Stimulated activated CD8-positive, alpha-beta memory T cell treated with anti-CD3 and anti-CD28 coated beads, Interleukin-7, amount 100 ng/mL, for 1 hour (primary cell): ENCODE results near the gene HSF2.

ENCODE experiments used
- DNase-seq, 2 donors: peaks; one replicate each; pipeline ENCODE4 v3.0.0-alpha.2; 2020; ENCODE audit warnings: low read depth in 2 of 2

The HSF2 gene, protein sequence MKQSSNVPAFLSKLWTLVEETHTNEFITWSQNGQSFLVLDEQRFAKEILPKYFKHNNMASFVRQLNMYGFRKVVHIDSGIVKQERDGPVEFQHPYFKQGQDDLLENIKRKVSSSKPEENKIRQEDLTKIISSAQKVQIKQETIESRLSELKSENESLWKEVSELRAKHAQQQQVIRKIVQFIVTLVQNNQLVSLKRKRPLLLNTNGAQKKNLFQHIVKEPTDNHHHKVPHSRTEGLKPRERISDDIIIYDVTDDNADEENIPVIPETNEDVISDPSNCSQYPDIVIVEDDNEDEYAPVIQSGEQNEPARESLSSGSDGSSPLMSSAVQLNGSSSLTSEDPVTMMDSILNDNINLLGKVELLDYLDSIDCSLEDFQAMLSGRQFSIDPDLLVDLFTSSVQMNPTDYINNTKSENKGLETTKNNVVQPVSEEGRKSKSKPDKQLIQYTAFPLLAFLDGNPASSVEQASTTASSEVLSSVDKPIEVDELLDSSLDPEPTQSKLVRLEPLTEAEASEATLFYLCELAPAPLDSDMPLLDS

DNA sequence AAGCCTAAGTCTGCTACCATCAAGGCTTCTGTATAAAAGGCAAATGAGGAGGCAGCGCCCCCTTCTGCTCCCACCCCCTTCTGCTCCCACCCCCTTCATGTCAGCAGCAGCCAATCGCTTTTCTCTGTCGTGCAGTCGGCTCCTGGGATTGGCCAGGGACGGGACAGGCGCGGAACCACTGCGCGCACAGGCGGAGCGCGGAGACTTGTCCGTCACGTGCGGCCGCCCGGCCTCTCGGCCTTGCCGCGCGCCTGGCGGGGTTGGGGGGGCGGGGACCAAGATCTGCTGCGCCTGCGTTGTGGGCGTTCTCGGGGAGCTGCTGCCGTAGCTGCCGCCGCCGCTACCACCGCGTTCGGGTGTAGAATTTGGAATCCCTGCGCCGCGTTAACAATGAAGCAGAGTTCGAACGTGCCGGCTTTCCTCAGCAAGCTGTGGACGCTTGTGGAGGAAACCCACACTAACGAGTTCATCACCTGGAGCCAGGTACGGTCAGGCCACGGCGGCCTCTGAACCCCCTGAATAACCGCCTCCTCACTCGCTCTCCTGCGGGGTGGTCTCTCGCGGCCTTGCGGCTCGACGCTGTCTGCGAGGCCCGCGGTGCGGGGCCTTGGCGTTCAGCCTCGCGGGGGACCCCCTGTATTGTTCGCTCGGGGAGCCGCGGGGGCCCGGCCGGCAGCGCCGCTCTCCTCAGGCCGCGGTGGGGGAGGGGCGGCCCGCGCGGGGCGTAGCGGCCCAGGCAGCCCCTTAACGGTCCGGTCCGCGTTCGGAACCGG, at the start of gene HSF2:
HSF2 (plus strand) TSS at position 305 of the 773 bp plus-strand sequence; CDS start at position 391, 86 bp downstream.
- DNase-seq = peak; percentile 82 to 87

- no peak for DNase-seq
Observed at GRCh38 chr6:122352981-122353664, 46.3 kb upstream of the HSF2 start.

DNA sequence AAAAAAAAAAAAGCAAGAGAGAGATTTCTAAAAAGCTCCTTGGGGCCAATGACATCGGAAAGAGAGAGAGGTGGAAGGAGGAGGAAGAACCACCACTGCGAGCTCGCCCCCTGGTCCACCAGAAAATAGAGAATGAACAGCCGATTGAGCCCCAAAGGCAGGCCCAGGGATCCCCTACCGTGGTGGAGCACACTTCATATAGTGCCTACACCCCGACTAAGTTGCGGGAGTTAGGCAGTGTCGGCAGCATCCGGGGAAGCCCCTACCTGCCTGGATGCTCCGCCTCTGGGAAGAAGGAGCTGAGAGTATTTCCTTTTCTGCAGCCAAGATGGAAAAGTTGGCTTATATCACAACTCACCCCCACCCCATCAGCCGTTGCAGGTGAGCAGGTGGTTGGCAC, 38.6 kb upstream of the HSF2 start:
- DNase-seq = no peak

DNA sequence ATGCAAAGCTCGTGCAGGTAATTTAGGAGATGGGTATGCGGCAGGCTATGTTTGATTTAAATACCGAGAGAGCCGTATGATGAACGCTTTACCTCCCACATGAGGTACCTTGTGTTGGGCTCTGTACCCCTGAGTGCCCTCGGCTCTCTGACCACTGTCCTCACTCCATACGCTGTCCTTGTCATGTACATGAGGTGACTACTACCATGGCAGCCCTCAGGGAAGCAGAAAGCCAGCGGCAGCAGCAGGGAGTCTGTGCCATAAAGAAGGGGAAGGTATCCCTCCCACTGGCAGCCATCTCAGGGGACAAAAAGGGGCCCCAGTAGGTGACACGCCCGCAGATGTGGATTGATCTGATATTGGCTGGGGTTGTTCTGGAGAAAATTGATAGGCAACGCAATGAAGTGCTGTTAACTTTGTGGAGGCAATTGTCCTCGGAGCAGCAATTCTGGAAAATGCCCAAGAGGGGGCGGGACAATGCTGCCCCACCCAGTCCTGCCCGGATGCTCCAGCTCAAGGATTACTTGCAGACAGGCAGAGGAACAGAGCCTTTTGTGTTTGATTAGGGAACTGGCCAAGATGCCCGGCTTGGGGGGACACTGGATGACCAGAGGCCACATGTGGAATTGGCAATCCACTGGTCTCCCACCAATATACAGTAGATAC, 38.0 kb upstream of the HSF2 start:
- DNase-seq = no peak

- DNase-seq = no peak
Observed at GRCh38 chr6:122363769-122364483, 35.5 kb upstream of the HSF2 start.

GRCh38 chr6:122365775-122366403, 33.6 kb upstream of the HSF2 start:
- DNase-seq = no peak

DNA sequence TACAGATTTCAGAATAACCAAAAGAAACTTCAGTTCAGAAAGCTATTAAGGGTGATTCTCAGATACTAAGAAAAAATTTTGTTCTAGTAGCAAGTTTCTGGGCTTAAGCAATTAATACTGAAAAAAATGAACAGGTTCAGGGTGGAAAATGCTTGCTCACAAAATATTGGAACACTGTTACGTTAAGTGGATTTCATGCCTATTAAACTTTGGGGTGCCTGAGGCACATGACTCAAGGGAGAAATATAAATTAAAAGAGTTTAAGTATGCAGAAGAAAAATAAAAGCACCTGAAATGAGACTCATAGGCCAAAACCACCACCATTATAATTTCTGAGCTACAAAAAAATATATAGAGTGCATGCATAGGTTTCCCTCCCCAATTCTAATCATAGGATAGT, 32.3 kb upstream of the HSF2 start:
- DNase-seq = no peak

- DNase-seq = no peak
Observed at GRCh38 chr6:122369536-122369935, 29.9 kb upstream of the HSF2 start.

DNA sequence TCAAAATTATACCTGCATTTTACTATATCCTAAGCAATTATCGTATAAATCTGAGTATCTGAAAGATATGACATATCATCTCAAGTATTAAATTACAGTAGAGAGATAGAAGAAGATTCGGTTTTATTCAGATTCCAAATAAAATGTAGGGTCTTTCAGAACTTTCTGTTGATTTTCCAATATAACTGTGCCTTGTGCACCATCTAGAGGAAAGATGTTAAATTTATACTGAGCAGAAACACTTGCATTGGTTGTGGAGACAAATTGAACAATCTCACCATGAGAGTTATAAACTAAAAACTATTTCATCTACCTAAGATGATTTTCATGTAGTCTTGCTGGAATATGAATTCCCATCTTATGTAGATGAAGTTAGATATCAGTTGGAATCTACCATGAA, 26.8 kb upstream of the HSF2 start:
- no peak for DNase-seq

- DNase-seq = no peak
Observed at GRCh38 chr6:122374307-122374706, 25.1 kb upstream of the HSF2 start.

- no peak for DNase-seq
Observed at GRCh38 chr6:122376246-122376645, 23.2 kb upstream of the HSF2 start.

- peak; percentile 9 to 12 for DNase-seq
Observed at GRCh38 chr6:122381494-122382265, 17.8 kb upstream of the HSF2 start.

DNA sequence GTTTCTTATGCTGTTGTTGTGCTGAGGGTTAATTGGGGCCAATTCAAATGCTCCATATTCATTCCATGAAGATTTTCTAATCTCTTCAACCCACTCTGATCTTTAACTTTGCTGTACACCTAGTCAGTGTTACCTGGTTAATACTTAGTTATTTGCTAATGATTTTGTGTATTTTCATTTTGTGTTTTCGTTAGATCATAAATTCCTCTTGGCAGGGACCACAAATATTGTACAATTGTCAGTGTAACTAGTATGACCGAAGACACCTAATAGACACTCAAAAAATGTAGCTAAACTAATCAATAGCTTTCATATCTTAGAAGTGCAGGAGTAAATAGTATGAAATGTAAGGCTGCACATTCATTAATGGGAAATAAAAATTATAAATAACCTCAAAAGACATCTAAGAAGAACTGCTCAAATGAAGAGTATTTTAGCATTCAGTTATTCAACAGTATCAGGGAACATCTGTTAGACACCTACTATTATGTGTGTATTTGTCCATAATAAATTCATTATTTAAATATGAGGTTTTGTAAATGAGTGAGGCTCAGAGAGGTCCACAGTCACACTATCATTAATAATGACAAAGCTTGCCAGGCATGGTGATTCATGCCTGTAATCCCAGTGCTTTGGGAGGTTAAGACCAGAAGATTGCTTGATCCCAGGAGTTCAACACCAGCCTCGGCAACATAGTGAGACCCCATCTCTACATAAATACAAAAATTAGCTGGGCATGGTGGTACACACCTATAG, 13.4 kb upstream of the HSF2 start:
- DNase-seq = no peak

DNA sequence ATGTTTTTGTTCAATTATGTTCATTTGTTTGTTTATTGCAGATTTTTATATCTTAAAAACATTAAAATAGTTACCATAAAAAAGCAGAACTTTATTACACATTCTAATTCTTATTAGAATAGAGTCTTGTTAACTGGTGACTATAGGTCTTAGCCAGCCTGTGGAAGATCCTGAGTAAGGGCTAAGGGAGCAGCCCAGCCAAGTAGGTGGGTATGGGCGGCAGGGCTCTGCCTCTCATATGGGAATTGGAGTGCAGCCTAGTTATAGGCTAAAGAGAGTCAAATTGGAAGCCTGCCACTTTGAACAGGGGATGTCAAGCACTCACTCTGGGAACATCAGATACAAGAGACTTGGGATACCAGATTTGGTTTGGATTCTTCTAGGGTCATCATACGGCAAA, 10.5 kb upstream of the HSF2 start:
- DNase-seq = no peak

DNA sequence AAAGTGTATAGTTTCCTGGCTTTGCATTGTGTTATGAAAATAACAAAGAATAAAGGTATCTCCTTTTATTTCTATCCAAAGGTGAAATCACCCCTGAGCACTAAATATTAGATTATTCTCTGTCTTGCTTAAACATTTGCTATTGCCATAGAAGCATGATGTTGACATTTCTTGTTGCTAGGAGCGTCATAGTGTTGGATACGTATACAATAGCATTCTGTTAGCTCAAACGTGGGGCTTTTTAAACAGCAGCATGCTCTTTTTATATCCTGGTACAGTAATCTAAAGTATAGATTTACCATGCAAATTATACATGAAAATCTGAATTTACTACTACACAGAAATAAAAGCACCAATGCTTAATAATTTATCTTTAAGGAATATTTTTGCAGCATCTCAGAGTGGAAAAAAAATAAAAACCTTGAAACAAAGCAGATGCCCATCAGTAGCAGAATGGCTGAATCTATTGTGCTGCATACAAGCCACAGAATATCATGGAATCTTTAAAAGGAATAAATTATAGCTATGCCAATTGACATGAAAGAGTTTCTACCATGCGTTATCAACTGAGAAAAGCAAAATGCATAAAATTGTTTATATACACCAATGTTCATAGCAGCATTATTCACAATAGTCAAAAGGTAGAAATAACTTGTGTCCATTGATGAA, 9.6 kb upstream of the HSF2 start:
- DNase-seq = no peak

GRCh38 chr6:122392564-122393350, 6.7 kb upstream of the HSF2 start:
- DNase-seq = no peak

DNA sequence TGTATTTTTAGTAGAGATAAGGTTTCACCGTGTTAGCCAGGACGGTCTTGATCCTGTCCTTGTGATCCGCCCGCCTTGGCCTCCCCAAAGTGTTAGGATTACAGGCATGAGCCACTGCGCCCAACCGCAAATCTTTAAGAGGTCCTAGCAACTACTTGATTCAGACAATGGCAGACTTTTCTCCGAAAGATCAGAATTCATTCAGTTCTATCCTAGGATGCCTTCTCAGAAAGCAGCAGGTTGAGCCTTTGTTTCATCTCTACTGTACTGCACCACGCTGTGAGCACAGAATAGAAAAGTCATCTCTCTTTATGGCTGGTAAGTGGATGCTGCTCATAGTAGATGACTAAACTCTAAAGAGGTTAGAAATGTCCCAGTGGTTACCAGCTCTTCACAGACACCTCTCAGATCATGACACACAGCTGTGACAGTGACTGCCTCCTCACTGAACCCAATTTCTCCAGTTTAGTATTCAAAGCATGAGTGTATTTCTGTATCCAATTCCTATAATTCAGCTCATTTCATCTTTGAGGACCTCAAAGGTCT, 6.0 kb upstream of the HSF2 start:
- no peak for DNase-seq
